Nephron progenitor cell (in vitro differentiated cells): ENCODE data around the gene FAM53B.

Experiments used
- DNase-seq: peaks from one replicate; pipeline ENCODE4 v3.0.0; 2021
- H3K27ac Mint-ChIP-seq: 2 replicates; pipeline ENCODE4 v1.8.0; 2021; ENCODE audit warnings: mild to moderate bottlenecking, moderate library complexity, mixed read lengths
- H3K27me3 Mint-ChIP-seq: 2 replicates; pipeline ENCODE4 v1.8.0; 2021; ENCODE audit warnings: mild to moderate bottlenecking, low read depth, mixed read lengths; ENCODE audit not compliant: poor library complexity
- H3K36me3 Mint-ChIP-seq: 2 replicates; pipeline ENCODE4 v1.8.0; 2021; ENCODE audit warnings: low read depth, mixed read lengths
- H3K4me1 Mint-ChIP-seq: 2 replicates; pipeline ENCODE4 v1.8.0; 2021; ENCODE audit warnings: mixed read lengths
- H3K4me3 Mint-ChIP-seq: 2 replicates; pipeline ENCODE4 v1.8.0; 2021; ENCODE audit warnings: mild to moderate bottlenecking, moderate library complexity, mixed read lengths
- H3K9me3 Mint-ChIP-seq: 2 replicates; pipeline ENCODE4 v1.8.0; 2021; ENCODE audit warnings: mild to moderate bottlenecking, moderate library complexity, mixed read lengths
- TF ChIP-seq, protein P1 (sequence below): fragments of 200-600 bp; sonication (generic); IDR thresholded peaks from 2 replicates; pipeline ENCODE4 v1.5.0; 2021; ENCODE audit warnings: antibody characterized with exemption

The FAM53B gene

GRCh38 chr10:124710266-124710881 is 33.8 kb downstream of the FAM53B start:
- Mint-ChIP-seq H3K27me3 (no peaks in the 10 kb centered on the region), H3K4me3 (no peak overlapping the region), H3K9me3 (no peaks in the 10 kb centered on the region), H3K36me3 (peaks cover 12% of the 10 kb centered on the region), H3K4me1 (peaks cover 78% of the 10 kb centered on the region), H3K27ac (peak overlapping the region; percentile 74)
- TF ChIP-seq, protein P1, sequence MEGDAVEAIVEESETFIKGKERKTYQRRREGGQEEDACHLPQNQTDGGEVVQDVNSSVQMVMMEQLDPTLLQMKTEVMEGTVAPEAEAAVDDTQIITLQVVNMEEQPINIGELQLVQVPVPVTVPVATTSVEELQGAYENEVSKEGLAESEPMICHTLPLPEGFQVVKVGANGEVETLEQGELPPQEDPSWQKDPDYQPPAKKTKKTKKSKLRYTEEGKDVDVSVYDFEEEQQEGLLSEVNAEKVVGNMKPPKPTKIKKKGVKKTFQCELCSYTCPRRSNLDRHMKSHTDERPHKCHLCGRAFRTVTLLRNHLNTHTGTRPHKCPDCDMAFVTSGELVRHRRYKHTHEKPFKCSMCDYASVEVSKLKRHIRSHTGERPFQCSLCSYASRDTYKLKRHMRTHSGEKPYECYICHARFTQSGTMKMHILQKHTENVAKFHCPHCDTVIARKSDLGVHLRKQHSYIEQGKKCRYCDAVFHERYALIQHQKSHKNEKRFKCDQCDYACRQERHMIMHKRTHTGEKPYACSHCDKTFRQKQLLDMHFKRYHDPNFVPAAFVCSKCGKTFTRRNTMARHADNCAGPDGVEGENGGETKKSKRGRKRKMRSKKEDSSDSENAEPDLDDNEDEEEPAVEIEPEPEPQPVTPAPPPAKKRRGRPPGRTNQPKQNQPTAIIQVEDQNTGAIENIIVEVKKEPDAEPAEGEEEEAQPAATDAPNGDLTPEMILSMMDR = no peak
- no peak for DNase-seq

GRCh38 chr10:124709861-124710260 is 34.3 kb downstream of the FAM53B start:
- H3K27ac Mint-ChIP-seq = peak overlapping the region; percentile 68
- no peak for DNase-seq
- peaks cover 13% of the 10 kb centered on the region for H3K36me3 Mint-ChIP-seq
- peaks cover 78% of the 10 kb centered on the region for H3K4me1 Mint-ChIP-seq
- no peaks in the 10 kb centered on the region for H3K27me3 Mint-ChIP-seq
- no peaks in the 10 kb centered on the region for H3K9me3 Mint-ChIP-seq
- TF ChIP-seq, protein P1 = no peak
- H3K4me3 Mint-ChIP-seq = no peak overlapping the region

- Mint-ChIP-seq H3K27ac (peak overlapping the region; percentile 92), H3K27me3 (no peaks in the 10 kb centered on the region), H3K4me1 (peaks cover 82% of the 10 kb centered on the region), H3K36me3 (peaks cover 22% of the 10 kb centered on the region), H3K9me3 (no peaks in the 10 kb centered on the region), H3K4me3 (peak overlapping the region; percentile 55)
- no peak for DNase-seq
- TF ChIP-seq, protein P1 = no peak
Measured at GRCh38 chr10:124708922-124709520, 35.2 kb downstream of the FAM53B start.

GRCh38 chr10:124708246-124708779 is 35.9 kb downstream of the FAM53B start:
- Mint-ChIP-seq H3K36me3 (peaks cover 25% of the 10 kb centered on the region), H3K4me3 (no peak overlapping the region), H3K27ac (peak overlapping the region; percentile 89), H3K4me1 (peaks cover 82% of the 10 kb centered on the region), H3K27me3 (no peaks in the 10 kb centered on the region), H3K9me3 (no peaks in the 10 kb centered on the region)
- TF ChIP-seq, protein P1 = no peak
- no peak for DNase-seq

DNA sequence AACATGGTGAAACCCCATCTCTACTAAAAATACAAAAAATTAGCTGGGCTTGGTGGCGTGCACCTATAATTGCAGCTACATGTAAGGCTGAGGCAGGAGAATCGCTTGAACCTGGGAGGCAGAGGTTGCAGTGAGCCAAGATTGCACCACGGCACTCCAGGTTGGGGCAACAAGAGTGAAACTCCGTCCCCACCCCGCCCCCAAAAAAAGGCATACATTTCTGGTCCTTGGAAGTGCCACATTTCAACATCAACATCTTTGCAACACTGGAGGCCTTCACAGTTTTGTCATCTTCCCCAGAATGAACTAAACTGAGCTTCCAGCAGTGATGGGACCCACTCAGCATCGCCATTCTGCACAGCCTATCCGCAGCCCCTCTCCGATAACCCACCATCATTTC is 36.6 kb downstream of the FAM53B start:
- Mint-ChIP-seq H3K27me3 (no peaks in the 10 kb centered on the region), H3K9me3 (no peaks in the 10 kb centered on the region), H3K4me3 (no peak overlapping the region), H3K36me3 (peaks cover 24% of the 10 kb centered on the region), H3K4me1 (peaks cover 82% of the 10 kb centered on the region), H3K27ac (peak overlapping the region; percentile 70)
- TF ChIP-seq, protein P1 = no peak
- no peak for DNase-seq

GRCh38 chr10:124707144-124707467 is 37.1 kb downstream of the FAM53B start:
- H3K27ac Mint-ChIP-seq = no peak overlapping the region
- no peaks in the 10 kb centered on the region for H3K9me3 Mint-ChIP-seq
- DNase-seq = no peak
- peaks cover 84% of the 10 kb centered on the region for H3K4me1 Mint-ChIP-seq
- TF ChIP-seq, protein P1 = no peak
- H3K4me3 Mint-ChIP-seq = no peak overlapping the region
- H3K36me3 Mint-ChIP-seq = peaks cover 24% of the 10 kb centered on the region
- H3K27me3 Mint-ChIP-seq = no peaks in the 10 kb centered on the region
